Measurements from ENCODE around the gene IST1. TPM values are rescaled to one million over a fixed set of nuclear protein-coding genes. Genes with fewer than 3 reads are reported as not detected.

The IST1 gene
- total RNA-seq, 1 donor from 2014 or later = 157 TPM

GRCh38 chr16:71915350-71915749 is 20.0 kb downstream of the IST1 start:
- Histone ChIP-seq H3K27me3 (ENCODE audit: control insufficient read depth, insufficient read depth, low read length) (no peaks in the 10 kb centered on the region), H3K36me3 (ENCODE audit: control insufficient read depth, insufficient read depth, low read length) (peaks cover 20% of the 10 kb centered on the region), H3K4me3 (ENCODE audit: low read depth, low read length) (no peak overlapping the region)
- DNase-seq (ENCODE audit: low read depth) = no peak
- no peak for FAIRE-seq
- no peak for TF ChIP-seq CTCF (IDR thresholded peaks at IDR 0.05; ENCODE audit: insufficient read depth, low read length, severe bottlenecking)

- no peak for FAIRE-seq
- Histone ChIP-seq H3K4me3 (ENCODE audit: low read depth, low read length) (no peak overlapping the region), H3K36me3 (ENCODE audit: control insufficient read depth, insufficient read depth, low read length) (peaks cover 27% of the 10 kb centered on the region), H3K27me3 (ENCODE audit: control insufficient read depth, insufficient read depth, low read length) (no peaks in the 10 kb centered on the region)
- TF ChIP-seq CTCF (IDR thresholded peaks at IDR 0.05; ENCODE audit: insufficient read depth, low read length, severe bottlenecking) = no peak
- no peak for DNase-seq (ENCODE audit: low read depth)
These were observed 21.1 kb downstream of the IST1 start for GRCh38 chr16:71916397-71916920.

- no peaks in the 10 kb centered on the region for H3K27me3 ChIP-seq (ENCODE audit: control insufficient read depth, insufficient read depth, low read length)
- no peak overlapping the region for H3K4me3 ChIP-seq (ENCODE audit: low read depth, low read length)
- DNase-seq (ENCODE audit: low read depth) = no peak
- peaks cover 28% of the 10 kb centered on the region for H3K36me3 ChIP-seq (ENCODE audit: control insufficient read depth, insufficient read depth, low read length)
- TF ChIP-seq CTCF (IDR thresholded peaks at IDR 0.05; ENCODE audit: insufficient read depth, low read length, severe bottlenecking) = no peak
- FAIRE-seq = no peak
These were observed 22.6 kb downstream of the IST1 start for GRCh38 chr16:71917900-71918299.

DNA sequence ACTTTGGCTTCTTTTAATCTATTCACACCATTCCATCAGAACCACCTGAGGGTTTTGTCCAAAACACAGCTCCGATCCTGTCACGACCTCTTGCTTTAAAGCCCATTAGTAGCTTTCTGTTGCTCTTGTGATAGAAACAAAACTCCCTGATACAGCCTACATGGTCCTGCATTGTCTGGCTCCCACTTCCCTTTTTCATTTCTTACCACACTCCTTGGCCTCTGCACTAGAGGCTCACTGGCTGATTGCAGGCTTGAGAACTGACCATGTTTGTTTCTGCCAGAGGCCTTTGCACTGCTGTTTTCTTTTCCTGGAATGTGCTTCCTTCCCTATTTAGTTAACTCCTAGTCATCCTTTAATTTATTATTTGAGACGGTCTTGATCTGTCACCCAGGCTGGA is 23.7 kb downstream of the IST1 start:
- H3K27me3 ChIP-seq (ENCODE audit: control insufficient read depth, insufficient read depth, low read length) = no peaks in the 10 kb centered on the region
- TF ChIP-seq CTCF (IDR thresholded peaks at IDR 0.05; ENCODE audit: insufficient read depth, low read length, severe bottlenecking) = no peak
- FAIRE-seq (no peak), DNase-seq (ENCODE audit: low read depth) (no peak)
- H3K4me3 ChIP-seq (ENCODE audit: low read depth, low read length) = no peak overlapping the region
- peaks cover 31% of the 10 kb centered on the region for H3K36me3 ChIP-seq (ENCODE audit: control insufficient read depth, insufficient read depth, low read length)

GRCh38 chr16:71920658-71921057 is 25.3 kb downstream of the IST1 start:
- H3K36me3 ChIP-seq (ENCODE audit: control insufficient read depth, insufficient read depth, low read length) = peaks cover 31% of the 10 kb centered on the region
- TF ChIP-seq CTCF (IDR thresholded peaks at IDR 0.05; ENCODE audit: insufficient read depth, low read length, severe bottlenecking) = no peak
- H3K4me3 ChIP-seq (ENCODE audit: low read depth, low read length) = no peak overlapping the region
- no peaks in the 10 kb centered on the region for H3K27me3 ChIP-seq (ENCODE audit: control insufficient read depth, insufficient read depth, low read length)
- DNase-seq (ENCODE audit: low read depth) (no peak), FAIRE-seq (no peak)

All from bronchial epithelial cell (primary cell).